ENCODE results near the gene PFN3. TPM values are rescaled to one million over a fixed set of nuclear protein-coding genes. Genes with fewer than 3 reads are reported as not detected.

Gene PFN3, protein sequence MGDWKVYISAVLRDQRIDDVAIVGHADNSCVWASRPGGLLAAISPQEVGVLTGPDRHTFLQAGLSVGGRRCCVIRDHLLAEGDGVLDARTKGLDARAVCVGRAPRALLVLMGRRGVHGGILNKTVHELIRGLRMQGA
- not detected for polyA plus RNA-seq (ENCODE audit: insufficient read length in 12 of 12)
- long read RNA-seq, donor 1 = 0 reads
- long read RNA-seq, donor 2 = 0 reads
- long read RNA-seq, donor 3 = 0 reads
- long read RNA-seq, donor 4 = 0 reads
- long read RNA-seq, donor 5 = 0 reads
- long read RNA-seq, donor 6 = 0 reads
- long read RNA-seq, donor 7 = 0 reads
- long read RNA-seq, donor 8 = 0 reads
- long read RNA-seq, donor 9 = 0 reads
- long read RNA-seq, donor 10 = 0 reads
- long read RNA-seq, donor 11 = 0 reads

DNA sequence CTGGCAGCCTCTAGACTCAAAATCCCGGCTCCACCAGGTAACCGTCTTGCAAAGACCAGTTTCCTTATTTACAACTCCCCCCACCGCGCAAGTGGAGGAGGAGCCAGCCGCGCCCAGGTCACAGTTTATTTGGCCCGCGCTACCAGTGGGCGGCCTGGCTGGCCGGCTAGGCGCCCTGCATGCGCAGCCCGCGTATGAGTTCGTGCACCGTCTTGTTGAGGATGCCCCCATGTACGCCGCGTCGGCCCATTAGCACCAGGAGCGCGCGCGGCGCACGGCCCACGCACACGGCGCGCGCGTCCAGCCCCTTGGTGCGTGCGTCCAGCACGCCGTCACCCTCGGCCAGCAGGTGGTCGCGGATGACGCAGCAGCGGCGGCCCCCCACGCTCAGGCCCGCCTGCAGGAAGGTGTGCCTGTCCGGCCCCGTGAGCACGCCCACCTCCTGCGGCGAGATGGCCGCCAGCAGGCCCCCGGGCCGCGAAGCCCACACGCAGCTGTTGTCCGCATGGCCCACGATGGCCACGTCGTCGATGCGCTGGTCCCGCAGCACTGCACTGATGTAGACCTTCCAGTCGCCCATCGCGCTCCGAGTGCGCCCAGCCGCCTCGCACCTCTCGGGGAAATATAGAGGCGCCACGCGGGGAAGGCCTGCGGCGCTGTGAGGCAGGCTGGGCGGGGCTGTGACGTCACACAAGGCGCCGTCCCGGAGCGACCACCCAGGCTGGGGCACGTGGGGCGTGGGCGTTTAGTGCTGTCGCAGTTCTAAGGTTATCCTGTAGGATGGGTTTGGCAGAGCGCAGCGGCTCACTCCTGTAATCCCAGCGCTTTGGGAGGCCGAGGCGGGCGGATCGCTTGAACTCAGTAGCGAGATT is at the start of gene PFN3:
PFN3 (minus strand) TSS at position 665 of the 872 bp plus-strand sequence; CDS start at position 580, 85 bp downstream.
- DNase-seq = no peak

DNA sequence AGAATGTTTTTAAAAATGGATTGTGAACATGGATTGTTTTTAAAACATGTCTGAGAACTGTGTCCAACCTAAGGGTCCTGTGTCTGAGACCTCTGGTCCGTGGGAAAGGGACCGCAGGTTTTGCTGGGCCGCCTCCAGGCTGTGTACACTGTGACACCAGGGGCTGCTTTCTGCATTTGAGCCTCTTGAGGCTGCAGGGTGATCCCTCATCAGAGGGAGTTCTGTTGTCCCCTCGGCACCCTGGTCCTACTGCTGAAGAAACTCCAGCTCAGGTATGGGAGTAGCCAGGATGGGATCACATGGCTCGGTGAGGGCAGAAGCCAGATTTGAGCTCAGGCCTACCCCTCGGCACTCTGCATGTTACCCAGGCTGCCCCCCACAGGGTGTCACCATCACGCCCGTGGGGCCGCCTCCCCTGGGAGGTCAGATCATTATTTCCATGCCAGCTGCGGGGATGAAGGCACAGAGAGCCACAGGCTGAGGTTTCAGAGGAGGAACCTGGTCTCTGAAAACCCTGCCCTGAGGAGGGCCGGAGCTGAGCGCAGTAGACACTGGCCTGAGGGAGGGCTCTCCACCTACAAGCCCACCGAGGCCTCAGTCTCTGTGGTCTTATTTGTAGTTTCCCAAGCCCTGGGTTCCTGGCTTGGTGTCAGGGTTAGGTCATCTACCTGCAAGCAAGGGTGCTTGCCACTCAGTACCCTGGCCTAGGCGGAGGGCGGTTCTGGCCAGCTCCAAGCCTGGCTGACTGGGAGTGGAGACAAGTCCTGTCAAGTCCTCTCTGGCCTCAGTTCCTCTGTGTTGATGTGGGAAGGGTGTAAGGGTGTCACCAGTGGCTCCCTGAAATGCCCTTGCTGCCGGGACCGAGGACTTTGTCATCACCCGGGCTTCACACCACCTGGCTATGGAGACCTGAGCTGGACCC is 48.9 kb upstream of the PFN3 start:
- DNase-seq = no peak

GRCh38 chr5:177448244-177448950 is 47.9 kb upstream of the PFN3 start:
- no peak for DNase-seq

- DNase-seq = no peak
Observed at GRCh38 chr5:177447611-177448243, 47.3 kb upstream of the PFN3 start.

- no peak for DNase-seq
Observed at GRCh38 chr5:177447066-177447610, 46.7 kb upstream of the PFN3 start.

- DNase-seq = peak; percentile 61
Observed at GRCh38 chr5:177446200-177447065, 46.0 kb upstream of the PFN3 start, which contains the start of gene PRR7. PRR7 (plus strand) TSS chr5:177446814; CDS start chr5:177455068, 8,254 bp downstream.

- DNase-seq = no peak
Observed at GRCh38 chr5:177445917-177446199, 45.4 kb upstream of the PFN3 start.

GRCh38 chr5:177445052-177445916 is 44.8 kb upstream of the PFN3 start:
- DNase-seq = no peak

GRCh38 chr5:177444106-177445051 is 43.9 kb upstream of the PFN3 start:
- DNase-seq = no peak

GRCh38 chr5:177443144-177443983 is 42.9 kb upstream of the PFN3 start:
- DNase-seq = no peak

DNA sequence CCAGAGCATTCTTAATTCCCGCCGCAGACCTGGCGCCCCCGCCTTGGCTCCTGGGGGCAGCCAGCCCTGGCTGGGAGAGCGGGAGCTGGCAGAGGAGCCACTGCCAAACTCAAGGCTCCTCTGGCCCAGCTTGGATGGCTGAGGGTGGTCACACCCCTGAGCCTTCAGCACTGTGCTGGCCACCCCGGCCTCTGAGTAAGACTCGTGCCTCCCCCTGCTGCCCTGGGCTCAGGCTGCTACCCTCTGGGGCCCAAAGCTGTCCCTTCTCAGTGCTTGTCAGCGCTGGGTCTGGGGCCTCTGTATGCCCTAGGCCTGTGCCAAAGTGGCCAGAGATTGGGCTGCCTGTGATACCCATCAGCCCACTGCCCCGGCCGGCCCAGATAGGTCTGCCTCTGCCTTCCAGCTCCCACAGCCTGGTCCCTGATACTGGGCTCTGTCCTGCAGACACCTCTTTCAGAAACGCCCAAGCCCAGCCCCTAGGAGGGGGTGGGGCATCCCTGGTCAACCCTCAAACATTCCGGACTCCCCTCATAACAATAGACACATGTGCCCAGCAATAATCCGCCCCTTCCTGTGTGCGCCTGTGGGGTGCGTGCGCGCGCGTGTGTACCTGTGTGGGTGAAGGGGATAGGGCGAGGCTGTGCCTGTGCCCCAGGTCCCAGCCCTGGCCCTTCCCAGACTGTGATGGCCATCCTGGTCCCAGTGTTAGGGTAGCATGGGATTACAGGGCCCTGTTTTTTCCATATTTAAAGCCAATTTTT is 41.8 kb upstream of the PFN3 start:
- no peak for DNase-seq

- no peak for DNase-seq
Observed at GRCh38 chr5:177440990-177441780, 40.7 kb upstream of the PFN3 start.

DNA sequence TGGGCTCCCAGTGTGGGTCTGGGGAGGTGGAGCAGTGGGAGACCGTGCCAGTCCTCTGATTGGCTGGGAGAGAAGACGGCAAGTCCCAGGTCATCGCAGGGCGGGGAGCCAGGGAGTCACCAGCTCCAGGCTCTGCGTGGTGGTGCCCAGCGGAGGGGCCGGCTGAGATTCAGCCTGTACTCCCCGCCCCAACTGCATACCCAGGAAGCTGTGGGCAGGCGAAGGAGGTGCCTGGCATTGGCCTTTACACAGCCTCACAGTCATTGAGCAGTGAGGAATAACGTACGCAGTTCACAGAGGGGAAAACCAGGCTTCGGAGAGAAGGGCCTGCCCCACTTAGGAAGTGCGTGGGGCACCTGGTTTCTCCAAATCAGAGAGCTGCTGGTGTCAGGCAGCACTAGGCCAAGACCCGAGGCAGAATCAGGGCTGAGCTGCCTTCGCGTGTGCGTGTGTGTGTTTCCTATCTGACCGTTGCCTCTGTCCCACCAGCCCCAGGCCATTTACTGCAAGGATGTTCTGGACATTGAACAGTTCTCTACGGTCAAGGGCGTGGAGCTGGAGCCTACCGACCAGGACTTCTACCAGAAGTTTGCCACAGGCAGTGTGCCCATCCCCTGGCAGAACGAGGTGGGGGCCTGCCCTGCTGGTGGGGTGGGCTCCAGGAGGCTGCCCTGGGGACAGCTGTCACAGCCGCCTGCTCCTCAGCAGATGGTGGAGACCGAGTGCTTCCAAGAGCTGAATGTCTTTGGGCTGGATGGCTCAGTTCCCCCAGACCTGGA is 39.9 kb upstream of the PFN3 start:
- no peak for DNase-seq
